Naive B cell (primary cell): ENCODE measurements around the gene ROBO4. TPM values are rescaled to one million over a fixed set of nuclear protein-coding genes. Genes with fewer than 3 reads are reported as not detected.

Experiments
- ATAC-seq, 2 donors: fragments of 150-1000 bp; cut with Tn5 transposase; 2 replicates each; pipeline ENCODE4 v1.10.0; 2021; ENCODE audit warnings: low read depth in 2 of 2, mild to moderate bottlenecking in 2 of 2, moderate library complexity in 2 of 2
- DNase-seq: peaks from one replicate; pipeline ENCODE4 v3.0.0; 2022
- H3K27ac Mint-ChIP-seq, 6 donors: one replicate each; pipeline ENCODE4 v1.8.0; 2020 to 2022; ENCODE audit warnings: mild to moderate bottlenecking in 6 of 6, mixed read lengths in 6 of 6, moderate library complexity in 5 of 6, inconsistent platforms in 2 of 6
- H3K27me3 Mint-ChIP-seq, 3 donors: one replicate each; pipeline ENCODE4 v1.8.0; 2021 to 2022; ENCODE audit warnings: mixed read lengths in 3 of 3, mild to moderate bottlenecking in 1 of 3
- H3K36me3 Mint-ChIP-seq, 2 donors: one replicate each; pipeline ENCODE4 v1.8.0; 2020 to 2022; ENCODE audit warnings: mixed read lengths in 2 of 2, inconsistent platforms in 1 of 2, mild to moderate bottlenecking in 1 of 2
- H3K4me1 Mint-ChIP-seq, 3 donors: one replicate each; pipeline ENCODE4 v1.8.0; 2020 to 2022; ENCODE audit warnings: mixed read lengths in 3 of 3, inconsistent platforms in 1 of 3, mild to moderate bottlenecking in 1 of 3, moderate library complexity in 1 of 3
- H3K4me3 Mint-ChIP-seq, 8 donors: one replicate each; pipeline ENCODE4 v1.8.0; 2020 to 2022; ENCODE audit warnings: mild to moderate bottlenecking in 8 of 8, mixed read lengths in 8 of 8, moderate library complexity in 8 of 8, inconsistent platforms in 2 of 8
- H3K9me3 Mint-ChIP-seq, 7 donors: one replicate each; pipeline ENCODE4 v1.8.0; 2020 to 2022; ENCODE audit warnings: mixed read lengths in 7 of 7, mild to moderate bottlenecking in 5 of 7, inconsistent platforms in 2 of 7, moderate library complexity in 1 of 7
- polyA plus RNA-seq, 6 donors: library from polyadenylated mRNA; unstranded; fragments of 300-500 nt; fragmentation: Illumina TruSeq; gene quantifications; one replicate each; pipeline ENCODE4 v1.2.3, GENCODE V29; 2021; ENCODE audit warnings: low read depth in 6 of 6

The ROBO4 gene
- polyA plus RNA-seq, 6 donors from 2014 or later: not detected

- Mint-ChIP-seq H3K4me1 (peaks cover 0 to 5% (median 0%) of the 10 kb centered on the region in 3 donors), H3K4me3 (no peak overlapping the region), H3K27me3 (peaks cover 9 to 26% (median 11%) of the 10 kb centered on the region in 3 donors), H3K27ac (no peak overlapping the region), H3K36me3 (no peaks in the 10 kb centered on the region), H3K9me3 (peaks cover 0 to 4% (median 0%) of the 10 kb centered on the region in 7 donors)
- ATAC-seq (no peak), DNase-seq (no peak)
Observed at GRCh38 chr11:124934862-124935547, 37.3 kb upstream of the ROBO4 start.

- DNase-seq (no peak), ATAC-seq (peak in 1 of 2 donors; percentile 33)
- Mint-ChIP-seq H3K27me3 (peaks cover 5 to 10% (median 8%) of the 10 kb centered on the region in 3 donors), H3K27ac (peak overlapping the region in 1 of 6 donors; percentile 33), H3K9me3 (no peaks in the 10 kb centered on the region), H3K36me3 (no peaks in the 10 kb centered on the region), H3K4me3 (no peak overlapping the region), H3K4me1 (peaks cover 0 to 5% (median 0%) of the 10 kb centered on the region in 3 donors)
Observed at GRCh38 chr11:124930799-124931198, 33.1 kb upstream of the ROBO4 start.

- H3K4me3 Mint-ChIP-seq: no peak overlapping the region
- no peaks in the 10 kb centered on the region for H3K36me3 Mint-ChIP-seq
- H3K9me3 Mint-ChIP-seq: peaks cover 0 to under 1% (median 0%) of the 10 kb centered on the region in 7 donors
- no peak overlapping the region for H3K27ac Mint-ChIP-seq
- H3K27me3 Mint-ChIP-seq: peaks cover 6 to 25% (median 25%) of the 10 kb centered on the region in 3 donors
- no peak for ATAC-seq
- H3K4me1 Mint-ChIP-seq: peaks cover 0 to 5% (median 0%) of the 10 kb centered on the region in 3 donors
- DNase-seq: no peak
Observed at GRCh38 chr11:124928942-124929665, 31.4 kb upstream of the ROBO4 start.

DNA sequence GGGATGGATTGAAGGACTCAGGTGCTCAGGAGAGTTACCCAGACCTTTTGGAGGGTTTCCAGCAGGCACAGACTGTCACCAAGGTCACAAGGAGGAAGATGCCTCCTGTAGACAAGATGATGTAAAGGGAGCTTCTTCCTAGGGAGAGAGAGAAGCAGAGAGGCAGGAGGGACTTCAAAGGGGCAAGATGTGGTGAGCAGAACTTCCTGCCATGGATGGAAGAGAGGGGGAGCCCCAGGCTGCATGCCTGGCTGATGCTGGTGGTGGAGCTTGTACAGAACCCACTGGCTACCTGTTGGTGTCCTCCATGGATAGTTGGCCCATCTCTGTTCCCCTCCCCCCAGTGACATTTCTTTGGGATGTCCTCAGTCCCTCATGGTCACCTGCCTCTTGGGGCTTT lies 25.6 kb upstream of the ROBO4 start:
- ATAC-seq (no peak), DNase-seq (no peak)
- H3K36me3 Mint-ChIP-seq: no peaks in the 10 kb centered on the region
- peaks cover 0 to 6% (median 0%) of the 10 kb centered on the region in 7 donors for H3K9me3 Mint-ChIP-seq
- H3K4me1 Mint-ChIP-seq: no peaks in the 10 kb centered on the region
- H3K27me3 Mint-ChIP-seq: peaks cover 29 to 60% (median 58%) of the 10 kb centered on the region in 3 donors
- H3K4me3 Mint-ChIP-seq: peak overlapping the region in 2 of 8 donors; percentile 21 to 37
- no peak overlapping the region for H3K27ac Mint-ChIP-seq

GRCh38 chr11:124922831-124923230 lies 25.2 kb upstream of the ROBO4 start:
- DNase-seq (no peak), ATAC-seq (no peak)
- Mint-ChIP-seq H3K27ac (peak overlapping the region in 1 of 6 donors; percentile 18), H3K27me3 (peaks cover 31 to 64% (median 63%) of the 10 kb centered on the region in 3 donors), H3K36me3 (no peaks in the 10 kb centered on the region), H3K4me1 (no peaks in the 10 kb centered on the region), H3K9me3 (peaks cover 0 to 6% (median 0%) of the 10 kb centered on the region in 7 donors), H3K4me3 (peak overlapping the region in 1 of 8 donors; percentile 21)

GRCh38 chr11:124920870-124921609 lies 23.4 kb upstream of the ROBO4 start:
- no peak overlapping the region for H3K27ac Mint-ChIP-seq
- peaks cover 37 to 79% (median 77%) of the 10 kb centered on the region in 3 donors for H3K27me3 Mint-ChIP-seq
- no peaks in the 10 kb centered on the region for H3K36me3 Mint-ChIP-seq
- H3K9me3 Mint-ChIP-seq: peaks cover 0 to 6% (median 0%) of the 10 kb centered on the region in 7 donors
- peak overlapping the region in 7 of 8 donors; percentile 7 to 89 (median 78) for H3K4me3 Mint-ChIP-seq
- ATAC-seq (peak; percentile 70 to 80), DNase-seq (peak; percentile 28)
- no peaks in the 10 kb centered on the region for H3K4me1 Mint-ChIP-seq

- H3K9me3 Mint-ChIP-seq: peaks cover 0 to 9% (median 0%) of the 10 kb centered on the region in 7 donors
- no peaks in the 10 kb centered on the region for H3K4me1 Mint-ChIP-seq
- no peaks in the 10 kb centered on the region for H3K36me3 Mint-ChIP-seq
- no peak overlapping the region for H3K27ac Mint-ChIP-seq
- H3K4me3 Mint-ChIP-seq: peak overlapping the region in 6 of 8 donors; percentile 41 to 89 (median 80)
- peaks cover 44 to 81% (median 80%) of the 10 kb centered on the region in 3 donors for H3K27me3 Mint-ChIP-seq
- no peak for DNase-seq
- peak in 1 of 2 donors; percentile 9 for ATAC-seq
Observed at GRCh38 chr11:124920356-124920755, 22.7 kb upstream of the ROBO4 start.

DNA sequence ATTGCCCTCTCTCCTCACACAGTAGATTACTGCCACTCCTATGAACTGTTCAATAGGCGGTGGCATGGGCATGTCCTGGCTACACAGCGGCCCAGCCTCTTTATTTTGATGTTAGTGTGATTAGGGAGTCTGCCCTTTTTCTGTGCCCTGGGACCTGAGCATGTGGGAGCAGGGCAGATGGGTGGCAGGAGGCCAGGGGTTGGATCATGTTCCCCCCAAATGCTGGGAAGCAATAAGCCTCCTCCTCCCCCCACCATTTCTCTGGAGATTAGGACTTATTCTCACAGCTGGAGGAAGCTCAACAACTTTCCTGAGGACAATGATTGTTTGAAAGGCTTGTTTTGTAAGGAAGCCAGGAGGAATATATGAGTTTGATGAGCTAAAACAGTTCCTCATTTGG lies 22.2 kb upstream of the ROBO4 start:
- H3K4me3 Mint-ChIP-seq: peak overlapping the region in 4 of 8 donors; percentile 23 to 89 (median 82)
- peaks cover 48 to 80% (median 77%) of the 10 kb centered on the region in 3 donors for H3K27me3 Mint-ChIP-seq
- no peaks in the 10 kb centered on the region for H3K36me3 Mint-ChIP-seq
- H3K4me1 Mint-ChIP-seq: no peaks in the 10 kb centered on the region
- DNase-seq (no peak), ATAC-seq (no peak)
- H3K27ac Mint-ChIP-seq: no peak overlapping the region
- H3K9me3 Mint-ChIP-seq: peaks cover 0 to 12% (median 4%) of the 10 kb centered on the region in 7 donors

GRCh38 chr11:124918950-124919349 lies 21.3 kb upstream of the ROBO4 start, which contains the start of gene HEPN1:
TSS of gene HEPN1 (plus strand) at chr11:124919250.
- Mint-ChIP-seq H3K4me3 (peak within 1 kb of the TSS in 5 of 8 donors; percentile 23 to 82 (median 49)), H3K27me3 (peaks cover 47 to 72% (median 68%) of the 10 kb centered on the region in 3 donors), H3K36me3 (no peaks in the 10 kb centered on the region), H3K9me3 (peaks cover 0 to 14% (median 6%) of the 10 kb centered on the region in 7 donors), H3K27ac (no peak within 1 kb of the TSS), H3K4me1 (no peaks in the 10 kb centered on the region)
- ATAC-seq (no peak), DNase-seq (no peak)

- no peaks in the 10 kb centered on the region for H3K36me3 Mint-ChIP-seq
- ATAC-seq (no peak), DNase-seq (no peak)
- peaks cover 46 to 57% (median 53%) of the 10 kb centered on the region in 3 donors for H3K27me3 Mint-ChIP-seq
- peaks cover 0 to 19% (median 10%) of the 10 kb centered on the region in 7 donors for H3K9me3 Mint-ChIP-seq
- H3K4me1 Mint-ChIP-seq: no peaks in the 10 kb centered on the region
- H3K4me3 Mint-ChIP-seq: peak overlapping the region in 1 of 8 donors; percentile 47
- H3K27ac Mint-ChIP-seq: no peak overlapping the region
Observed at GRCh38 chr11:124917115-124917637, 19.5 kb upstream of the ROBO4 start.

GRCh38 chr11:124916370-124916710 lies 18.7 kb upstream of the ROBO4 start:
- DNase-seq: no peak
- H3K27ac Mint-ChIP-seq: no peak overlapping the region
- no peaks in the 10 kb centered on the region for H3K4me1 Mint-ChIP-seq
- H3K36me3 Mint-ChIP-seq: peaks cover 0 to 6% of the 10 kb centered on the region in 2 donors
- H3K9me3 Mint-ChIP-seq: peaks cover 0 to 27% (median 19%) of the 10 kb centered on the region in 7 donors
- ATAC-seq: no peak
- peaks cover 49 to 51% (median 51%) of the 10 kb centered on the region in 3 donors for H3K27me3 Mint-ChIP-seq
- H3K4me3 Mint-ChIP-seq: no peak overlapping the region

GRCh38 chr11:124915541-124916369 lies 18.1 kb upstream of the ROBO4 start:
- DNase-seq (no peak), ATAC-seq (no peak)
- Mint-ChIP-seq H3K4me1 (no peaks in the 10 kb centered on the region), H3K36me3 (peaks cover 0 to 6% of the 10 kb centered on the region in 2 donors), H3K4me3 (no peak overlapping the region), H3K27me3 (peaks cover 47 to 51% (median 51%) of the 10 kb centered on the region in 3 donors), H3K9me3 (peaks cover 0 to 31% (median 19%) of the 10 kb centered on the region in 7 donors), H3K27ac (no peak overlapping the region)
